Epithelial cell of esophagus (primary cell): ENCODE measurements around the gene PKHD1.

Source experiments
- DNase-seq: peaks from one replicate; pipeline ENCODE4 v3.0.0; 2010; ENCODE audit warnings: low read depth
- H3K4me3 ChIP-seq: 2 replicates; pipeline ENCODE4 v1.5.1; 2011; ENCODE audit warnings: mild to moderate bottlenecking, low read length, control low read depth
- CTCF ChIP-seq: IDR thresholded peaks from 2 replicates; pipeline ENCODE4 v1.5.1; 2011; ENCODE audit warnings: low read depth, mild to moderate bottlenecking, low read length, control low read depth, inconsistent platforms; ENCODE audit not compliant: insufficient read depth; ENCODE audit errors: missing control alignments

PKHD1 gene

GRCh38 chr6:51885957-51886356 is 201.5 kb downstream of the PKHD1 start:
- no peak for TF ChIP-seq CTCF
- no peak overlapping the region for H3K4me3 ChIP-seq
- DNase-seq = no peak

- TF ChIP-seq CTCF = no peak
- H3K4me3 ChIP-seq = no peak overlapping the region
- DNase-seq = peak; percentile 67
Measured at GRCh38 chr6:51868591-51869355, 218.6 kb downstream of the PKHD1 start.

- no peak for DNase-seq
- no peak overlapping the region for H3K4me3 ChIP-seq
- TF ChIP-seq CTCF = no peak
Measured at GRCh38 chr6:51866867-51867266, 220.5 kb downstream of the PKHD1 start.

GRCh38 chr6:51865996-51866395 is 221.4 kb downstream of the PKHD1 start:
- no peak for TF ChIP-seq CTCF
- no peak overlapping the region for H3K4me3 ChIP-seq
- no peak for DNase-seq

GRCh38 chr6:51865176-51865575 is 222.2 kb downstream of the PKHD1 start:
- TF ChIP-seq CTCF = no peak
- no peak overlapping the region for H3K4me3 ChIP-seq
- DNase-seq = no peak

- TF ChIP-seq CTCF = no peak
- DNase-seq = no peak
- H3K4me3 ChIP-seq = no peak overlapping the region
Measured at GRCh38 chr6:51857134-51857533, 230.3 kb downstream of the PKHD1 start.

- TF ChIP-seq CTCF = no peak
- no peak for DNase-seq
- no peak overlapping the region for H3K4me3 ChIP-seq
Measured at GRCh38 chr6:51856508-51856907, 230.9 kb downstream of the PKHD1 start.
